HG02623 (cell line): ENCODE measurements around the gene BMP5.
"Not testable (repeated sequence)": the region's sequence is repeated elsewhere in the genome, so short reads cannot be mapped to it uniquely, and the experiment has no call there.

Experiments
- ATAC-seq: cut with Tn5 transposase; IDR thresholded peaks from one replicate; pipeline ENCODE4 v1.9.1; 2021; ENCODE audit warnings: moderate library complexity; ENCODE audit not compliant: unreplicated experiment

BMP5 gene

DNA sequence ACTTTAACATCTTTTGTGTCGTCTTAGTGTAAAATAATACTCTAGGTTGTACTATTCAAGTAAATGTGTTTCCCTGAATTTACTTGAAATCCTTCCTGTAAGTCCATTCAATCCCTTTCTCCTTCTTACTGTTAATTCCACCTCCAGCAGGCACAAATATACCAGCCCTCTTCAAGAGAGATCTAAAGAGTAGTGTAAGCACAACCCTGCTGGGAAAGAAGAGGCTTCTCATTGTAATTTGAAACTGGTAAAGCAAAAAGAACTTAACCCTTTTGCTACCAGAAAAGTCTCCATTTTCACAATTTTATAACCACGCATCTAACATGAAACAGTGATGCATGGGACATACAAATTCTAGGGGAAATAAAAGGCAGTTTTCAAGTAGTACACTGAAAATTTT is at the start of gene BMP5:
TSS of gene BMP5 (minus strand) at position 191 of the 400 bp plus-strand sequence. CDS start 725 bp downstream, outside the sequence.
- no peak for ATAC-seq

DNA sequence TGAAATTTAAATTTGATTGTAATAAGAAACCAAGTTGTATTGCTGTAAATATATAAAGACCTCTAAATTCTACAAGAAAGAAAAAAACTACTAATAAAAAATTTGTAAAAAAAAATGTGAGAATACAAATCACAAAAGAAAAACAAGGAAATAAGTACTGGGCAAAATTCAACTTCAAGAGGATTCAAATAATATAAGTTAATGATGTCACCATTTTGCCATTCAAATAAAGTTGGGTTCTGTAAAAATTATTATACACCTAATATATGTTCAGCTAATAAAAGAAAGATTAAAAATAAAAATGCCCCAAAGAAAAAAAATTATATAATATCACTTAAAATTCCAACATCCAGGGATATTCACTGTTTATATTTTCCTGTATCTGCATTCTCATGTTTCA is 47.0 kb upstream of the BMP5 start:
- no peak for ATAC-seq

DNA sequence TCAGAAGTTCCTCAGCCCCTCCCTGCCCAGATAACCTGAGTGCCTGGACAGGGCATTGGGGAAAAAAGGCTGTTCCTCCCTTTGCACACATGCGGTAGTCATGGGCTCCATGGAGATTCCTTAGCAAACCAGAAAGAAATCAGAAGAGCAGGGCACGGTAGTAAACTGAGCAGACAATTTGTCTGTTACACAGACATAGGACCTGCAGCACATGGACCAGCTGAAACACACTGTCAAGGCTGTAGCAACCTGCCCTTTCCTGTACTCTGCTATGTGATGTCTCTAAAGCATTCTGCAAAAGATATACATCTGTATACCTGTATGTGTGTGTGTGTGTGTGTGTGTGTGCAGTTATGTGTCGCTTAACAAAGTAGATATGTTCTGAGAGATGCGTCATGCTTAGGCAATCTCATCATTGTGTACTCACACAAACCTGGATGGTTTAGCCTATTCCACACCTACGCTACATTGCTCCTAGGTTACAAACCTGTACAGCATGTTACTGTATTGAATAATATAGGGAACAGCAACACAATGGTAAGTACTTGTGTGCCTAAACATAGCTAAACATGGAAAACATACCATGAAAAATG is 44.4 kb upstream of the BMP5 start:
- no peak for ATAC-seq

DNA sequence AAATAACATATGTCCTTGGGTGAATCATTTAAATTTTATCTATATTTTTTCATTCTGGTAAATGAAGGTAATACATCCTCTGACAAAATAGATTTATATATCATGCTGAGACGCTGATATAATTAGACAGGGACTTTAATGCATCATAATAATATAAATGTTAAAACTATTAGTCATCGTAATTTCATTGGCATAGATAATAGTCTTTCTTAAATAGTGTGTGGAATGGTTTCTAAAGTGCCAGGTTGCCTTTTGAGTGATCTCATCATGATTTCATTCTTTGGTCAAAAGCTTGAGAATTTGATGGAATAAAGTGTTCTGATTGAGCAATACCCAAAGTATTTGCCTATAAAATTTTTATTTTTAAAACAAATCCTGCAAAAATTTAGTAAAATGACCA is 43.2 kb upstream of the BMP5 start:
- no peak for ATAC-seq

DNA sequence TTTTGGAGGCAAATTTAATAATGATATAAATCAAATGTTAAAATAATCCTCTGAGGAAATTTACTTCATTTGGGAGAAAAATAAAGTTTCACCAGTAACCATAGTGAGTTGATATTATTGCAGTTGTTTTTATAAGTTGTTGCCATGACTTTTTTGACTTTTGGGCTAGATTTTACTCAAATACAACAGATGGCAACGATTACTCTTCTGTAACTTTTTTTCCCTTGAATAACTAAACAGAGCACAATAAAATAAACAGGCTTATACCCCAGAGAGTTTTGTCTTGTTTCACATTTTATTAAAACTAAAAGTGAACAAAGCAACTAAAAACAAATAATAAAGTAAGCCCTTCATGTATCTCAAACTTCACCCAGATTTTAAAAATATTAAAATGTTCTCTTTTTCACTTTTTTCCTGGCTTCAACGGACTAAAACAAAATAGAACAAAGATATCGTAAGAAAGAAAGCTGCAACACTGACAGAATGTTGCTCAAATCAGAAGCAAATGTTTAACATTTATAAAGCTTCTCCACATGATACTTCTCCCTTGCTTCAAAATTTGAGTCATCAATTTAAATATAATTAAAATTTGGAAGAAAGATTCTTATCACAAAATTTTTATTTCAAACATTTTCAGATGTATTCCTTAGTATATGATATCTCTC is 42.5 kb upstream of the BMP5 start:
- ATAC-seq = no peak

DNA sequence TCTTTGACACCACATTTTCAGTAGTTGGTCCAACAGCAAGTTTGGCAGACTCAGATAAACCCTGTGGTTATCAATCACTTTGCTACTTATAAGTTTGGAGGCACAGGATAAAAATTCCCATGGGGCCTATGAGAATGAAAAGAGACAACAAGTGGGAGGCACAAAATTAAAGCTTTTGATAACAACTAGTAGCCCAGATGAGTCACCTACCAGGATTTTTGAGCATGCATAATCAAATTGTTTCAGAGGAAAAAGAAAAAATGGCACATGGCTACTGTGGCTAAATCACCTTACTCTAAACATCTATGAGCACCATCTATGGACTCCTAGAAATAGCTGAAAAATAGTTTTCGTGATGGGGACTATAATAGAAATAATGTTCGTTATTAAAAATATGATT is 40.8 kb upstream of the BMP5 start:
- no peak for ATAC-seq

DNA sequence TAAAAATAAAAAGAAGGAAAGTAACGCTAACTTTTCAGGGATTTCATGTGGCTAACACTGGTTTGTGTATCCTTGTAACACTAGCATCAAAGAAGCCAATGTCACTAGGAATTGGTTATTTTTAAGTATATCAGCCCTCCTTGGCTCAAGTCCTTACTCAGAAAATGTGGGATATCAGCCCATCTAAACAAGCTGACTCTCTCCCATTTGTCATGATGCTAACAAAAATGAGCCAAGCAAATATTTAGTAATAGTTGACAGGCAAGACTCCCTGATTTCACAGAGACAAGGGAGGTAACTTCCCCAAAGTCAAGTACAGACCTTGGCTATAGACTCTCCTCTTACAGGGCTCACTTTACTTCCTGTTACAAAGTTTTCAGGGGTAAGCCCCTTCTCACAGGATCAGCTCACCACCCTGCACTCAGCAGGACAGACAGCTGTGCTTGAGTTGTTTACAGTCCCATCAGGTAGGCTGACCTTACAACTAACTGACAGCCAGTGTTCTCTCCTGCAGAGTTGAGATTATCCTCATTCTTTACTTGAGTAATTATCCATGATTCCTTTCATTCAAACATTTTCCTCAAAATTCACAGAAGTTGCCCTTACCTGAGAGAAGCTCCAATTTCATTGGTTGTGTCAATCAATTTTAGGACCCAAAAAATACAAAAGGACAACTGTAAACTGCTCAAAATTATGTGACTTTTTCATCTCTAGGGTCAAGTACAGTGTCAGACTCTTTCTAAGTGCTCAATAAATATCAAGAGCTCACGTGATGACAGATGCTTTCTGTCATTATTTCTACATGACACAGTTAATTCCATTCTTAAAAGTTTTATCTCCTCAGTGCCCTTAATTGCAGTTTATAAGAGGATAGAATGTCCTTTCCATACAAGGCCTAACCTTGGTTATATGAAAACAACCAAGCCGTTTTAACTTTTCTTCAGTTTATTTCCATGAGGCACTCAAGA is 38.1 kb upstream of the BMP5 start:
- no peak for ATAC-seq

DNA sequence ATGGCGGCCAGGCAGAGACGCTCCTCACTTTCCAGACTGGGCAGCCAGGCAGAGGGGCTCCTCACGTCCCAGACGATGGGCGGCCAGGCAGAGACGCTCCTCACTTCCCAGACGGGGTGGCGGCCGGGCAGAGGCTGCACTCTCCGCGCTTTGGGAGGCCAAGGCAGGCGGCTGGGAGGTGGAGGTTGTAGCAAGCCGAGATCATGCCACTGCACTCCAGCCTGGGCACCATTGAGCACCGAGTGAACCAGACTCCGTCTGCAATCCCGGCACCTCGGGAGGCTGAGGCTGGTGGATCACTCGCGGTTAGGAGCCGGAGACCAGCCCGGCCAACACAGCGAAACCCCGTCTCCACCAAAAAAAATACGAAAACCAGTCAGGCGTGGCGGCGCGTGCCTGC is 35.1 kb upstream of the BMP5 start:
- ATAC-seq = not testable (repeated sequence)

DNA sequence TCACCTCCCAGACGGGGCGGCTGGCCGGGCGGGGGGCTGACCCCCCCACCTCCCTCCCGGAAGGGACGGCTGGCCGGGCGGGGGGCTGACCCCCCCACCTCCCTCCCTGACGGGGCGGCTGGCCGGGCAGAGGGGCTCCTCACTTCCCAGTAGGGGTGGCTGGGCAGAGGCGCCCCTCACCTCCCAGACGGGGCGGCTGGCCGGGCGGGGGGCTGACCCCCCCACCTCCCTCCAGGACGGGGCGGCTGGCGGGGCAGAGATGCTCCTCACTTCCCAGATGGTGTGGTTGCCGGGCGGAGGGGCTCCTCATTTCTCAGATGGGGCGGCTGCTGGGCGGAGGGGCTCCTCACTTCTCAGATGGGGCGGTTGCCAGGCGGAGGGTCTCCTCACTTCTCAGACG is 34.5 kb upstream of the BMP5 start:
- ATAC-seq = not testable (repeated sequence)

DNA sequence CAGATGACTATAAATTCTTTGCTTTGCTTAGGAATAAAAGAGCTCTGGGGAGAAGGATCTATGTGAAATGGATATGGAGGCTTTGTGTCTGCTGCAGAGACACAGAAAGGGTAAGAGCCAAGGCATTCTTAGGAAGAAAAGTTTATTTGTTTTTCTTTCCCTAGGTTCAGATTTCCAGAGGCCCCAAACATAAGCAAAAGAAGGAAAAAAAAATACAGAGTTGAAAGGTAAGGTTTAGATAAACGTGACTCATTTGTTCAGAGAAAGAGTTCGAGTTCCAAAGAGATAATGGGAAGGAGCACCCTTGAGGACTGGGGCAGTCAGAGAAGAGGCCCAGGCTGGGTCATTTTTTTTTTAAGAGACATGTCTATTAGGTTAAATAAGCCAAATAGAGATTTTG is 27.4 kb upstream of the BMP5 start:
- ATAC-seq = no peak

DNA sequence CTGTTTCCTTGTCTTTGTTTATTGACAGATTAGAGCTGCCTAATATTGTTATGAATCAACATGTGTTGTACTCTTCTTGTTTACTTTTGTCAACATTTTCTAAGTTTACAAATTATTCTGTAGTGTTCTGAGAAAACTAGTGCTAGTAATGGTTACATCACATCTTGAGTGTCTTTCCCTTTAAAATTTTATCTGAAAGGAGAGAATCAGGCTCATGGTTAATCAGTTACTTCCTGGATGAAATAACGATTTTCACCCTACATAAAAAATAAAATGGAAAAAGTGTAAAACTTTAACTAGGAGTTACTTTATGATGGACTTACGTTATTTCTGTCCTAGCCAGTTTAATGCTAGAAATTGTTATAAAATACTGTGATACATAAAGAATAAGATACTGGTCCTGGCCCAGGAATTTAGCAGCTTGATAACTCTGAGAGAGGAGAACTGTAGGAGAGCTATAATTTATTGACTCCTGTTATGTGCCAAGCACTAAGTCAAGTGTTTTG is 26.4 kb upstream of the BMP5 start:
- ATAC-seq = no peak

DNA sequence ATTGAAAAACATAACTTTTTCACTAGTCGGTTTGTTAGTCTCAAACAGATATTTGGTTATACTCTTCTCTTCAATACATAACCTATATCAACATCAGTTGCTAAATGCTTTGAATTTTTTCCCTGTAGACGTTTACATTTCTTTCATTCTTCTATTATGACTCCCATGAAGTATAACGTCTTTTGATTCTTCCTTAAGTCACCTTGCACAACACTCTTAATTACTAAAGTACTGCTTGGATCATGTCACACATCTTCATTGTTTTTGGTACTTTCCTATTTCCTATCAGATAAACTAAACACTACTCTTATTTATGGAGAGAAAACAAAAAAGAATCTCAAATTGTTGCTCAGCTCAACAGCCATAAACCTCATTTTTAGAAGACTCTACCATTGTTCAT is 23.0 kb upstream of the BMP5 start:
- ATAC-seq = no peak

DNA sequence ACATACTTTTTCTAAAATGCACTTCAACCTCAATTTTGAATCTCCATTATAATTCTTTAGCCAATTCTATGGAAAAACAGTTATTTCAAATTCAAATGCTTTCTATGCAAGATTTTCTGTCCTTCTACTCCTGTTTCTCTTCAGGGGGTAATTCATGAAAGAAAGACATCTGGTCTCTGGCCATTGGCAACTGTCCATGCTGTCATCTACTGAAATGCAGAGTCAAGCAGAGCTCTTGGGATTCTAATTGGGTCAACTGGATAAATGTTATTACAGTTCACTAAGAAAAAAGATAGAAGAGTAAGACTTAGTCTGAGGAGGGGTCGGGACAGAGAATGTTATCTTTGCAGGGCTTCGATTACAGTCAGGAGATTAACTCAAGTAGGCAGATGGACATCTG is 22.0 kb upstream of the BMP5 start:
- ATAC-seq = no peak

DNA sequence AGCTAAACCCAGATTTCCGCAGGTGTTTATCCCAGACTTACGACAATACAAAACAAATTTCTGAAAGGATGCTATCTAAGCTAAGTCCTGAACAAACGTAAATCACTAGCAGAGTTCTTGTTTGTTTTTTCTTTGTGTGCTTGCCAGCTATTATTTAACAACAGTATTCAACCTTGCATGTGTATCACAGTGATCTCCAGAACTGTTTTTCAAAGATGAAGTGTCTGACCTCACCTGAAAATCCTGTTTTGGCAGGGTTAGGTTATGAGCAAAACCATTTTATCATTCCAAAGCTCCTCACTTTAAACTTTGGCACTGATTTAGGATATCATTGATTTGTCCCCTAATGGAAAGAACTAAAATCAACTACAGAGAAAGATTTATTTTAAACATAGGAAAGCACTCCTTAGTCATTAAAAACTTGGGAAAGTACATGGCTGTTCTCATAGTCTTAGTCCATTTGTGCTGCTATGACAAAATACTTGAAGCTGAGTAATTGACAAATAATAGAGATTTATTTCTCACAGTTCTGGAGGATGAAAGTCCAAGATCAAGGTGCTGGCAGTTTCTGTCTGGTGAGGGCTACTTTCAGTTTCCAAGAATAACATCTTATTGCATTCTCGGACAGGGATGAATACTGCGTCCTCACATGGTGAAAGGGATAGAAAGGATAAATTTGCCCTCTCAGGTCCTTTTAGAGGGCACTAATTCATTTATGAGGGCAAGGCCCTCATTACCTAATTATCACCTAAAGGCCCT is 20.8 kb upstream of the BMP5 start:
- no peak for ATAC-seq

DNA sequence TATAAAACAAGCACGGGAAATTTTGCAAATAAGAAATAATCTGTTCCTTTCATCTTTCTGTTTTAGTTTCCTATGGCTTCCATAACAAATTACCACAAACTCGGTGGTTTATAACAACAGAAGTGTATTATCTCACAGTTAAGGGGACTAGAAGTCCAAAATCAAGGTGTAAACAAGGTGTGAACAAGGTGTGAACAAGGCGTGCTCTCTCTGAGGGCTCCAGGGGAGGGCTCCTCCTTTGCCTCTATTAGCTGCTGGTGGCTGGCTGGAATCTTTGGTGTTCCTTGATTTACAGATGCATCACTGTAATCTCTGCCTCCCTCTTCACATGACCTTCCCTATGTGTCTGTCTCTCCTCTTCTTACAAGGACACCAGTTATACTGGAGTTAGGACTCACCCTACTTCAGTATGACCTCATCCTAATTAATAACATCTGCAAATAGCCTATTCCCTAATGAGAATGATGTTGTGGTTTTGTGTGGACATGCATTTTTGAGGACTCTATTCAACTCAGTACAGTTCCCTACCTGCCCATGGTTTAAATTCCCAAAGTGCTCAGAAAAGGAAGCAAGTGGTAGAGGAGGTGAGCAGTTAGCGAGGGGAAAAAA is 17.5 kb upstream of the BMP5 start:
- no peak for ATAC-seq

DNA sequence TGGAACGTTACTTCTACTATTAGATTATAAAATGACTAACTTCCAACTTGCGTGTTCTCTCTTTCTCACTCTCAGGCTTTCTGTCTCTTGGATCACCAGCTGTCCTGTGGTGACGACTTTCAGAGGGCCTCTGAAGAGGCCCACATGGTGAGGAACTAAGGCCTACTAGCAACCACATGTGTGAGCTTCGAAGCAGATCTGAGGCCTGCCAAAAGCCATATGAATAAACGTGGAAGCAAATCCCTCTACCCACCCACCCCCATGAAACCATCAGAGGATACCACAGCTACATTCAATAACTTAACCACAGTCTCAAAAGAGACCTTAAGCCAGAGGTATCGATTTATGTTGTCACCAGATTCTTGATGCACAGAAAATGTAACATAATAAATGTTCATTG is 13.5 kb upstream of the BMP5 start:
- no peak for ATAC-seq

DNA sequence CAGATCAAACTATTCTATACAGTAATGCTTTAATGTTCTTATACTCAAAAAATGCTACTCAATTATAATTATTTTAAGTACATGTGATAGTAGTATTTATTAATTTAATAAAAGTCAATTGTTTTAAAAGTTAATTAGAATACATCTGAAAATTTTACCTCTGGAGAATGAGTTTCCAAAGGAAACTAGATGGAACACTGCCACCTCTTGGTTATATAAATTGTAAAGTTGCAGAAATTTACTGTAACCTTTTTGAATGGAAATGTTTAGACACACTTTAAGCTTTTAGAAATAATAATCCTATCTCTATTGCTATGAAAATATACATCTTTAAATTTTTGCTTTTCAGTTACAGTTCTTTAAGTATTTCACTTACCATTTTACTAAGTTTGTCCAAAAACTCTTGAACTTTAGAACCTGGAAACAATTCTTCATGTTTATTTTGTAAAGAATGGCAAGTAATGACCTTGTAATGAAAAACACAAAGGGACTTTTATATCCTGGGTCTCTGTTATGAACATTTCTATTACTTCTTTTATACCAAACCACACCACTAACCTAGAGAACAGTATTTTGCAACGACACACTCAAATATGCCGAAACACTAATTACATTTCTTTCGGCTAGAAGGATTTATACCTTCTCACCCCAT is 10.9 kb upstream of the BMP5 start:
- ATAC-seq = no peak

DNA sequence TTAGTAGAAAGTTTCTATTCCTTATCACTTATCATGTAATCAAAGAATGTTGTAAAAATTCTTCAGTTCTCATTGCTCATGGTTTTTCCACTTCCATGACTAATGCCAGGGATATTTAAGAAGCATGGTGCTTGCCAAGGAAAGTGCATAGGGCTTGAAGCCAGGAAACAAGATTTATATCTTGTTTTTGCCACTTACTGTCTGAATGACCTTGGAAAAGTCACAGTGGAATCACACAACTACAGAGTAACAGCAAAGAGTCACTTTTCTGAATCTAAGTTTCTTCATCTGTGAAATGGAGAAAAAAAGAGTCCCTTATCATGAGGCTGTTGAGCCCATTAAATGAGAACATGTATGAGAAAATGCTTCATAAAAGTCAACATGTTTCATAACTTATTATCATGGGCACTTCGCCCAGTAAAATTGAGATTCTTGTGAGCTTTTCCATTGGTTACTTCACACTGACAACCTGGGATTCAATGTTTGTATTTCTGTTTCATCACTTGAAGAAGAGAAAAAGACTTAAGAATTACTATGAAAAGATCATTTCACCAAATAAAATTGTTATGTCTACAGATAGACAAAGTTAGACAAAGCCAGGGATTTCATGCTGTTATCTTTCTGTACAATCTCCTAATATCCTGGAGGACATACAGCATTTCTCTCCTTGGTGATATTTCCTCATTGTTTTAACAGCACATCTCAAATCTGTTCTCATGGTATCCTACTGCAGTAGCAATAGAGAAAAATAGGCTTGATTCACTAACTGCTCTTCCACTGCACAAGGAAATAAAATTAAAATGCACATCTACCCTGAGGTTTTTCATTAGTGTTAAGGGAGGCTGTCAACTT is 7.6 kb upstream of the BMP5 start:
- no peak for ATAC-seq

DNA sequence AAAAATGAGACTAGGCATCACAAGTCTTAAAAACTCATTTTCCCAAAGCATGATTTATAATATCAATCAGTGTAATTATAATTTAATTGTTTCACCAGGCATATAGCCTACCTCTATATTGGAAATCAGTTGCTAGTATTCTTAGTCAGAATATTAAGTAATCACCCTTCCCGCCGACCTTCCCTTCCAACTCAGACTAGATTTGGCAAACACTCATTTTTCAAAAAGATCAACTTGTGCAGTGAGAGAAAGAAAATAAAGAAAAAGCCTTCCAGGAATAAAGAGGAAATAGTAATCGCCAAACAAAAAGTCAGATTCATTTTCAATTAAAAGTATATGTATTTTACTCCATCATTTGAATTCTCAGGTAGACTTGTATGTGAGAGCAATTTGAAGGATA is 1.9 kb upstream of the BMP5 start:
- no peak for ATAC-seq
